K562 (cell line): ENCODE results near the gene ENC1. TPM values are rescaled to one million over a fixed set of nuclear protein-coding genes. Genes with fewer than 3 reads are reported as not detected.

Experiments
- ATAC-seq: fragments of 200-7000 bp; cut with Tn5 transposase; 3 replicates; pipeline ENCODE4 v1.9.1; 2020; ENCODE audit warnings: moderate library complexity
- BruUV-seq: library from RNA; stranded (reverse); fragments of 400-500 nt; replicated peaks from 2 replicates; lab custom pipeline; 2021; lab: Mats Ljungman, UMichigan
- CTCF ChIA-PET: fragments of 300-600 bp; formaldehyde crosslinking; extraction: SDS; loops from one replicate; lab custom pipeline; 2021; ENCODE audit warnings: low intra/inter-chr PET ratio; lab: Yijun Ruan, JAX
- POLR2A ChIA-PET: fragments of 300-600, 350-650 bp; sonication (Branson Sonifier 250); formaldehyde crosslinking; extraction: SDS; loops from one replicate; lab custom pipeline; 2021; ENCODE audit warnings: antibody characterized with exemption, inconsistent platforms; lab: Yijun Ruan, JAX
- DNase-seq, 4 experiments: peaks; one replicate each; pipeline versions ENCODE4 v3.0.0 to v3.0.0-alpha.2; 2011 to 2018; ENCODE audit warnings: low spot score in 3 of 4, mixed read lengths in 3 of 4; ENCODE audit errors: extremely low read depth in 1 of 4
- FAIRE-seq: peaks from 2 replicates; lab custom pipeline; 2011; peaks lifted over from hg19 to GRCh38; lab: Jason Lieb, UNC
- H2AFZ ChIP-seq: 2 replicates; pipeline ENCODE4 v1.6.0; 2011; ENCODE audit warnings: low read depth, low read length, control low read depth, inconsistent platforms
- H3K27ac ChIP-seq: fragments of 200-600 bp; 3 replicates; pipeline ENCODE4 v1.8.0; 2011; ENCODE audit warnings: low read depth, mild to moderate bottlenecking, control low read depth, inconsistent platforms, low read length, moderate library complexity, mixed read lengths; ENCODE audit errors: extremely low read depth
- H3K27me3 ChIP-seq, 2 experiments: fragments of 300-600 bp in 1 of 2; 2 replicates in 1 of 2; 3 replicates in 1 of 2; pipeline versions ENCODE4 v1.6.0 to v1.8.0; 2011; ENCODE audit warnings: inconsistent platforms in 2 of 2, low read length in 2 of 2, mild to moderate bottlenecking in 1 of 2, mixed read lengths in 1 of 2, moderate library complexity in 1 of 2; ENCODE audit not compliant: control insufficient read depth in 2 of 2, insufficient read depth in 2 of 2
- H3K36me3 ChIP-seq: fragments of 300-600 bp; 3 replicates; pipeline ENCODE4 v1.8.0; 2011; ENCODE audit warnings: mild to moderate bottlenecking, low read length, inconsistent platforms; ENCODE audit not compliant: control insufficient read depth, insufficient read depth
- H3K4me1 ChIP-seq, 2 experiments: fragments of 200-600 bp in 1 of 2; replicated peaks in 1 of 2; 2 replicates in 1 of 2; 3 replicates in 1 of 2; pipeline versions ENCODE4 v1.5.1 to v1.8.0; 2011; ENCODE audit warnings: inconsistent platforms in 2 of 2, low read length in 2 of 2, mild to moderate bottlenecking in 1 of 2, mixed read lengths in 1 of 2, moderate library complexity in 1 of 2; ENCODE audit not compliant: control insufficient read depth in 2 of 2, insufficient read depth in 2 of 2
- H3K4me2 ChIP-seq: 2 replicates; pipeline ENCODE4 v1.6.1; 2011; ENCODE audit warnings: low read length, control low read depth, inconsistent platforms, mixed read lengths; ENCODE audit not compliant: insufficient read depth
- H3K4me3 ChIP-seq: fragments of 200-600 bp; sonication (generic), shearing (Covaris generic); 2 replicates; pipeline ENCODE4 v1.5.1; 2016; ENCODE audit warnings: control low read depth, inconsistent platforms
- H3K79me2 ChIP-seq: fragments of 200-600 bp; 3 replicates; pipeline ENCODE4 v1.8.0; 2011; ENCODE audit warnings: low read length, inconsistent platforms; ENCODE audit not compliant: control insufficient read depth, insufficient read depth
- H3K9ac ChIP-seq, 2 experiments: 2 replicates each; pipeline versions ENCODE4 v1.6.0 to v1.6.1; 2011; ENCODE audit warnings: low read depth in 2 of 2, low read length in 2 of 2, control low read depth in 1 of 2, inconsistent platforms in 1 of 2, mild to moderate bottlenecking in 1 of 2, mixed read lengths in 1 of 2; ENCODE audit not compliant: insufficient read depth in 1 of 2
- H3K9me1 ChIP-seq: one replicate; pipeline ENCODE4 v1.6.0; 2011; ENCODE audit warnings: inconsistent platforms, mild to moderate bottlenecking, low read length, moderate library complexity; ENCODE audit not compliant: control insufficient read depth, insufficient read depth
- H3K9me3 ChIP-seq: replicated peaks from 2 replicates; pipeline ENCODE4 v1.5.1; 2011; ENCODE audit warnings: low read depth, low read length, inconsistent platforms; ENCODE audit not compliant: control insufficient read depth, insufficient read depth
- H4K20me1 ChIP-seq: replicated peaks from 2 replicates; pipeline ENCODE4 v1.6.1; 2011; ENCODE audit warnings: low read length, inconsistent platforms, mixed read lengths; ENCODE audit not compliant: control insufficient read depth, insufficient read depth
- FOXP1 ChIP-seq: sonication (generic); formaldehyde crosslinking; IDR thresholded peaks from 2 replicates; pipeline ENCODE4 v1.8.0; 2022; ENCODE audit warnings: mild to moderate bottlenecking, missing genetic modification reagents
- IRF1 ChIP-seq: sonication (generic); formaldehyde crosslinking; IDR thresholded peaks from 2 replicates; pipeline ENCODE4 v1.8.0; 2022; ENCODE audit warnings: missing genetic modification reagents, mild to moderate bottlenecking, borderline replicate concordance
- NR2C1 ChIP-seq, 2 experiments: fragments of 450-650 bp; IDR thresholded peaks; 2 replicates each; pipeline ENCODE4 v1.6.1; 2017; ENCODE audit warnings: mild to moderate bottlenecking in 2 of 2, antibody characterized with exemption in 1 of 2, inconsistent platforms in 1 of 2, missing compliant biosample characterization in 1 of 2, missing genetic modification characterization in 1 of 2
- SMARCA4 ChIP-seq: fragments of 450-650 bp; IDR thresholded peaks from 2 replicates; pipeline ENCODE4 v1.6.1; 2016
- SMARCA5 ChIP-seq: fragments of 450-650 bp; IDR thresholded peaks from 2 replicates; pipeline ENCODE4 v1.6.1; 2016
- SMC3 ChIP-seq: conservative IDR thresholded peaks from 2 replicates; pipeline ENCODE4 v1.6.1; 2011; ENCODE audit warnings: low read depth, low read length, improper control_type of control experiment; ENCODE audit not compliant: insufficient read depth
- TBP ChIP-seq: optimal IDR thresholded peaks from 2 replicates; pipeline ENCODE3; 2011; ENCODE audit warnings: low read depth, low read length, improper control_type of control experiment
- WGBS: fragments of 100-300 bp; shearing (Covaris generic); methylation state at CpG from one replicate; pipeline ENCODE4 v1.1.6; 2016; ENCODE audit warnings: low coverage, mixed read lengths; ENCODE audit not compliant: insufficient coverage; ENCODE audit errors: missing lambda C conversion rate; 5-methylcytosine and 5-hydroxymethylcytosine counted together
- in situ Hi-C: fragments of 300-500 bp; cut with MboI; formaldehyde crosslinking; loops from 4 replicates; pipeline ENCODE4 v1.15.0; 2018; ENCODE audit warnings: inconsistent platforms, mixed read lengths
- intact Hi-C: fragments of 100-400 bp; cut with micrococcal nuclease; formaldehyde crosslinking; loops from 2 replicates; pipeline ENCODE4 v1.14.2; 2022
- polyA plus RNA-seq, 8 experiments: library from polyadenylated mRNA; depleted of rRNA in 4 of 8; stranded (reverse) in 5 of 8; unstranded in 3 of 8; fragments of >200 nt; fragmentation: Nextera tagmentation in 2 of 8; fragmentation: Illumina TruSeq in 1 of 8; extraction: Ambion mirVana in 2 of 8; extraction: Trizol in 1 of 8; gene quantifications; 2 replicates each; pipeline versions ENCODE4 v1.2.1 to v1.2.3, GENCODE V29; 2011 to 2014; ENCODE audit warnings: inconsistent platforms in 1 of 8, missing spikeins in 1 of 8
- total RNA-seq, 7 experiments: library from RNA; depleted of rRNA in 6 of 7; stranded (reverse); fragments of >200 nt in 6 of 7; fragmentation: Illumina TruSeq in 2 of 7; extraction: Trizol in 2 of 7; gene quantifications; 2 replicates each; pipeline versions ENCODE4 v1.2.1 to v1.2.3, GENCODE V29; 2011 to 2021; ENCODE audit warnings: low replicate concordance in 1 of 7

Gene ENC1
- total and polyA plus RNA-seq, 9 of the 15 experiments (the other 6 are each of a cell fraction or from before 2014, with no cell fraction given) = 0.17 to 3.2 (median 0.97) TPM

DNA sequence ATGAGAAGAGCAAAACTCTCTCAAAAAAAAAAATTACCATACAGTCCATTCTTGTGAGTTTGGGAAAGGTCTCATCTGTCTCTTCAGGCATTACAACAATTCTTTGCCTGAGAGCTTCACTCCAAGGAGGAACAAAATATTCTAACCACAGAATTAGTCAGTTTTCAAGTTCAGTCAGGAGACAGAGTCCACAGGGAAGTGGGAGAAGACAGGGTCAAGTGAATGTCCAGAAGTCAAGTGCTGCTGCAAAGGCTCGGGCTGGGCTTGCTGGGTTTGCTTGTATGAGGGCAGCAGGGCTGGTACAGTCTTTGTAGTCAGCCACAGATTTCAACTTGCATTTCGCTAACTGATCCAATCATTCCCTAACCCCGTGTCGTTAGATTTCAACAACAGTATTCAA is 26.9 kb upstream of the ENC1 start:
- Histone ChIP-seq H3K4me3 (no peak overlapping the region), H3K4me2 (no peak overlapping the region), H3K9me3 (no peaks in the 10 kb centered on the region), H3K27ac (no peak overlapping the region)
- BruUV-seq = no TSS peak
- intact Hi-C loops = no loop called here
- TF ChIP-seq TBP (no peak), SMARCA5 (no peak), SMC3 (no peak), SMARCA4 (no peak), FOXP1 (CRISPR knock-in tag) (no peak), NR2C1 (IDR thresholded peaks at IDR 0.05) (no peak), NR2C1 (tag; IDR thresholded peaks at IDR 0.05) (no peak), IRF1 (CRISPR knock-in tag) (no peak)
- TF ChIP-seq, all 486 proteins: peak for 0
- Histone ChIP-seq H3K9me1 (no peaks in the 10 kb centered on the region), H3K36me3 (no peaks in the 10 kb centered on the region), H4K20me1 (no peaks in the 10 kb centered on the region), H3K4me1 (no peaks in the 10 kb centered on the region), H3K79me2 (no peaks in the 10 kb centered on the region), H3K9ac (no peak overlapping the region), H3K27me3 (peaks cover 12 to 26% of the 10 kb centered on the region in 2 experiments; a peak in 4 of 5 replicates), H2AFZ (no peak overlapping the region)
- DNase-seq = no peak
- 0% methylated on average over 4 of the region's 4 CpGs for WGBS
- FAIRE-seq = no peak
- ChIA-PET POLR2A (no interaction called here), CTCF (no interaction called here)
- in situ Hi-C loops = no loop called here
- ATAC-seq = no peak
